ENCODE measurements around the gene OR51F1.
A peak's percentile ranks its signal among the peaks of the same experiment; 100 is the strongest.
"Not testable (repeated sequence)": the region's sequence is repeated elsewhere in the genome, so short reads cannot be mapped to it uniquely, and the experiment has no call there.

Gene OR51F1, protein sequence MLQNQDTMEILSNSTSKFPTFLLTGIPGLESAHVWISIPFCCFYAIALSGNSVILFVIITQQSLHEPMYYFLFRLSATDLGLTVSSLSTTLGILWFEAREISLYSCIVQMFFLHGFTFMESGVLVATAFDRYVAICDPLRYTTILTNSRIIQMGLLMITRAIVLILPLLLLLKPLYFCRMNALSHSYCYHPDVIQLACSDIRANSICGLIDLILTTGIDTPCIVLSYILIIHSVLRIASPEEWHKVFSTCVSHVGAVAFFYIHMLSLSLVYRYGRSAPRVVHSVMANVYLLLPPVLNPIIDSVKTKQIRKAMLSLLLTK

DNA sequence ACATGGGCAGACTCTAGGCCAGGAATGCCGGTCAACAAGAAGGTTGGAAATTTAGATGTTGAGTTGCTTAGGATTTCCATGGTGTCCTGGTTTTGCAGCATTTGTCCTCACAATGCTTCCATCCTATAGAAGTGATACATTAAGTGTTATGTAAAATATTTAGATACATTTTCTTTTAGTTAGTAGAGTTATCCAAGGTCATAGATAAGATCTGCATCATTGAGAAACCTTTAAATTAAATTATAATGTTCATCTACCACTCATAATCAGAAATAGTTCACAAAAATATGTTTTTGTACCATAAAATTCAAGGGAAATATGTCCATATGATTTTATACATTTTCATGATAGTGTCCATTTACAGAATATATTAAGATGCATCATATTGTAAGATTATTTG lies at the start of gene OR51F1:
TSS of gene OR51F1 (minus strand) at position 101 of the 400 bp plus-strand sequence. CDS start at position 101, 0 bp downstream.
- no peak for DNase-seq

GRCh38 chr11:4809246-4809645 lies 39.5 kb upstream of the OR51F1 start:
- DNase-seq = no peak

DNA sequence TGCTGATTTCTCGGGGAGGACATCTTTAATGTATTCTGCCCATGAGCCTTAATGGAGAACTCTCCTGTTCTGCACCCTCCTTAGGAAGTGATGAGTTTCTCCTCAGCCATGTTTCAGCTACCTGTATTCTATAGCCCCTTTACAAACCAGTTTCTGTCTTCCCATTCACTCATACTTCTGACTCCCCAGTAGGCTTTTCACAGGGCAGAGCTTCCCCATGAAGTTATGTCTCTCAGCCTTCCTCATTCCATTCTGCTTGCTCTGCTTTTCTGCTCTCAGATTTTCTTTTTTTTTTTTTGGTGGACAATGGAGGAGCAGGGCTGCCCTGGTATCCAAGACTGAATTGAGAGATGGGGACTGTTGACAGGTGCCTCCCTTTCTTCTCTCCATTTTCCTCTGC lies 38.7 kb upstream of the OR51F1 start:
- no peak for DNase-seq

DNA sequence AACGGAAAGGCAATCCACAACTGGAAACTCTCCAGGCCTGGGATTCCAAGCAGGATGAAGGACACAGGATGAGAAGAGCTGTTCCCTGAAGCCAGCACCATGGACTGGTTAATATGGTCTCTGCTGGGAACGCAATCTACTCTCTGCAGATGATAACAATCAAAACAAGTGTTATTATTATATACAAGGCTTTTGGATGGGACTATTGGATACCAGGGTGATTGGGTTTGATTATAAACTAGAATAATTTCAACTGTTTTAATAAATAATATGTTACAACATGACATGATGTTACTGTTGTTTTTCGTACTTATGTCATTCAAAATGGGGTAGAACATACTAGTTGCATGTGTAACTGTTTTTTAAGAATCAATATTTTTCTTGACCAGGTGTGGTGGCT lies 34.5 kb upstream of the OR51F1 start, which contains the start of gene OR52R1:
TSS of gene OR52R1 (minus strand) at position 101 of the 400 bp plus-strand sequence. CDS start at position 101, 0 bp downstream.
- no peak for DNase-seq

DNA sequence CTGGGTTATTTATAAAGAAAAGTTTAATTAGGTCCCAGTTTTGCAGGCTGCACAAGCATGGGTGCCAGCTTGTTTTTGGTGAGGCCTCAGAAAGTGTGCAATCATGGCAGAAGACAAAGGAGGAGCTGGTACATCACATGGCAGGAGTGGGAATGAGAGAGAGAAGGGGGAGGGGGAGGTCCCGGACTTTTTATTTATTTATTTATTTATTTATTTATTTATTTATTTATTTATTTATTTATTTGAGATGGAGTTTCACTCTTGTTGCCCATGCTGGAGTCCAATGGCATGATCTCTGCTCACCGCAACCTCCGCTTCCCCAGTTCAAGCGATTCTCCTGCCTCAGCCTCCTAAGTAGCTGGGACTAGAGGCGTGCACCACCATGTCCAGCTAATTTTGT lies 31.6 kb upstream of the OR51F1 start:
- not testable (repeated sequence) for DNase-seq

DNA sequence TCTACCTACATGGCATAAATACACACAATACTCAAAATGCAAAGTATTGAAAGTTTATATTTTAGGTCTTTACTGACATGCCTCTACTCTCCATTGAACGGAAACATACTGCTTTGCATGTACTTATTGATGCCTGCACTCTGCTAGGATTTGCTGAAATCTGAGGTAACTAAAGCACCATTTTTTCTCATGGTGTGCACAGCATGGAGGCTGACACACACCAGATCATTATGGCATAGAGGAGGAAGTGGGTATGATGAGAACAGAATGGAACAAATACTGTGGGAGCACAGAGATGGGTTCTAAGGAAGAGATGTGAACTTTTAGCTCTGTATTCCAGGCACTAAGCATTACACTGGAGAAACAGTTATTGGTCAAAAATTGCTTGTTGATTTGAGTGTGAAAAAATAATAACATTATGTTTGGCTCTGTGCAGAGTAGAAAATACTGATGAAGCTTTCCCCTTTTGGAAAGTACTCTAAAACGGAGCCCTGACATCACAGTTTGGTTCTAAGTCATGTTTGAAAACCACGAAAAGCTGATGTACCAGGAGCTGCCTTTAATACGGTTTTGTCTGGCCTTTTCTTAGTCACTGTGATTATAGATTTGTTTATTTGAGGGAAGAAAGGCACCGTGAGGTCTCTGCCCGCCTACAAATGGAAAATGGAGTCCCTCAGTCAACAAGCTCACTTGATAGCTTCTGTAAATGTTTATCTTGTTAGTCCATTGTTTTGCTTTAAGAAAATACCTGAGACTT lies 28.9 kb upstream of the OR51F1 start:
- DNase-seq = no peak

- DNase-seq = peak; percentile 15
Observed at GRCh38 chr11:4797206-4797605, 27.5 kb upstream of the OR51F1 start.

- no peak for DNase-seq
Observed at GRCh38 chr11:4782454-4782853, 12.7 kb upstream of the OR51F1 start.

DNA sequence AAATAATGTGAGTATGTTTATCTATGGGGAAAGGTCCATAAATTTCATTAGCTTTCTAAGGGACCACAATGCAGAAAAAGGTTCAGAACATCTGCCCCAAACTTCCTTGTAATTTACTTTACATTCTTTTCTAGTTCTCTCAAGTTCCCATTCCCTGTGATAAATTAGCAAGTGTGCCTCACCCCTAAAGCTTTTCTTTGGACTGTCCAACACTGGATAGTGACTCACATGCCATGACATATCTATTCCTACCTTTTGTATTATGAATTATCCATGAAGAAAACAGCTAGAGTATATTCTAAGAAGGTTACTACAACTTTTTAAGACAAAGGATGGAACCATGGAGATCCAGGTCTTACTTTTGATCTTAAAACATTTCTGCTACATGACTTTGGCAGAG lies 1.6 kb downstream of the OR51F1 start:
- no peak for DNase-seq

- no peak for DNase-seq
Observed at GRCh38 chr11:4766420-4767043, 3.2 kb downstream of the OR51F1 start.

GRCh38 chr11:4763096-4763495 lies 6.6 kb downstream of the OR51F1 start:
- no peak for DNase-seq

- no peak for DNase-seq
Observed at GRCh38 chr11:4751201-4751600, 18.5 kb downstream of the OR51F1 start.

- no peak for DNase-seq
Observed at GRCh38 chr11:4748438-4748837, 21.3 kb downstream of the OR51F1 start.

GRCh38 chr11:4740735-4741134 lies 29.0 kb downstream of the OR51F1 start:
- no peak for DNase-seq

DNA sequence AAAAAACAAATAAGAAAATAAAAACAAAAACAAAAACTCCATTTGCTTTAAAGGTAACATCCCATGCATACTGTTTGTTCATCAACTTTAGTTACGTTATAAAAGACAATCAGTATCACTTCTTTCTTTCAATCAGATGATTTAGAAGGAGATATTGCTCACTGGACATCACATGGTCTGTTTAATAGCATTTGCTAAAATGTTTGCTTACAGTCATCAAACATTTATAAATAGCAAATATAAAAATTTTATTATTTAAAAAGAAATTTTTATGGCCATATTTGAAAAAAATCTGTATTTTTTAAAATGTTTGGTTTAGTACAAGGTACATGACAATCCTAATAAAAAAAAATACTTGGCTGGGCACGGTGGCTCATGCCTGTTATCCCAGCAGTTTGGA lies 42.6 kb downstream of the OR51F1 start:
- no peak for DNase-seq

- not testable (repeated sequence) for DNase-seq
Observed at GRCh38 chr11:4722616-4723534, 46.9 kb downstream of the OR51F1 start.

All from NCI-H2029 (cell line).